K562 (cell line): Measurements from ENCODE around the gene C6orf47. TPM values are rescaled to one million over a fixed set of nuclear protein-coding genes. Genes with fewer than 3 reads are reported as not detected.
A peak's percentile ranks its signal among the peaks of the same experiment; 100 is the strongest.

ENCODE experiments used
- CTCF ChIP-seq, 3 experiments: IDR thresholded peaks in 2 of 3; conservative IDR thresholded peaks in 1 of 3; 2 replicates each; pipeline ENCODE4 v1.5.1; 2011 to 2012; ENCODE audit warnings: low read length in 3 of 3, mild to moderate bottlenecking in 3 of 3, control low read depth in 2 of 3, improper control_type of control experiment in 1 of 3, inconsistent platforms in 1 of 3, low read depth in 1 of 3, mixed read lengths in 1 of 3, moderate library complexity in 1 of 3; ENCODE audit not compliant: insufficient read depth in 2 of 3
- CXXC5 ChIP-seq: fragments of 250-450 bp; sonication (Bioruptor Pico); IDR thresholded peaks from 2 replicates; pipeline ENCODE4 v1.8.0; 2022; ENCODE audit warnings: inconsistent platforms, mild to moderate bottlenecking, moderate library complexity
- E4F1 ChIP-seq: fragments of 250-450 bp; sonication (Bioruptor Pico); IDR thresholded peaks from 2 replicates; pipeline ENCODE4 v1.5.0; 2021; ENCODE audit warnings: mild to moderate bottlenecking, borderline replicate concordance
- ETV5 ChIP-seq: sonication (generic); formaldehyde crosslinking; IDR thresholded peaks from 2 replicates; pipeline ENCODE4 v1.4.0; 2020; ENCODE audit warnings: low read depth, mild to moderate bottlenecking, missing genetic modification reagents
- L3MBTL2 ChIP-seq: fragments of 450-650 bp; IDR thresholded peaks from 2 replicates; pipeline ENCODE4 v1.6.1; 2016; ENCODE audit warnings: mild to moderate bottlenecking, moderate library complexity
- LEF1 ChIP-seq: fragments of 450-650 bp; IDR thresholded peaks from 2 replicates; pipeline ENCODE4 v1.6.1; 2016; ENCODE audit warnings: mild to moderate bottlenecking
- MCM2 ChIP-seq: fragments of 450-650 bp; IDR thresholded peaks from 2 replicates; pipeline ENCODE4 v1.6.1; 2017; ENCODE audit warnings: low read depth, mild to moderate bottlenecking
- MED1 ChIP-seq: sonication (generic); formaldehyde crosslinking; IDR thresholded peaks from 2 replicates; pipeline ENCODE4 v1.8.1; 2023; ENCODE audit warnings: missing genetic modification reagents, borderline replicate concordance
- MEF2D ChIP-seq: conservative IDR thresholded peaks from 2 replicates; pipeline ENCODE4 v1.6.1; 2016; ENCODE audit warnings: low read depth, missing genetic modification characterization, missing compliant biosample characterization
- RBM15 ChIP-seq: fragments of 200-400 bp; formaldehyde crosslinking; IDR thresholded peaks from 2 replicates; pipeline ENCODE4 v1.6.1; 2018; ENCODE audit warnings: mild to moderate bottlenecking, low read length, moderate library complexity; ENCODE audit not compliant: insufficient read depth
- SMARCC2 ChIP-seq: fragments of 450-650 bp; IDR thresholded peaks from 2 replicates; pipeline ENCODE4 v1.6.1; 2017; ENCODE audit warnings: antibody characterized with exemption, moderate library complexity, mild to moderate bottlenecking, low read depth
- TCF15 ChIP-seq: fragments of 250-450 bp; sonication (Bioruptor Pico); IDR thresholded peaks from 2 replicates; pipeline ENCODE4 v1.8.0; 2022; ENCODE audit warnings: moderate library complexity, mild to moderate bottlenecking, inconsistent platforms
- TFAM ChIP-seq: fragments of 250-450 bp; sonication (Bioruptor Pico); conservative IDR thresholded peaks from 2 replicates; pipeline ENCODE4 v1.5.0; 2021; ENCODE audit warnings: mild to moderate bottlenecking, moderate library complexity
- THRA ChIP-seq: fragments of 450-650 bp; IDR thresholded peaks from 2 replicates; pipeline ENCODE4 v1.6.1; 2017; ENCODE audit warnings: mild to moderate bottlenecking, moderate library complexity
- YBX1 ChIP-seq: fragments of 450-650 bp; IDR thresholded peaks from 2 replicates; pipeline ENCODE4 v1.7.1; 2016; ENCODE audit warnings: mild to moderate bottlenecking
- ZFP1 ChIP-seq: fragments of 450-650 bp; formaldehyde crosslinking; IDR thresholded peaks from 2 replicates; pipeline ENCODE4 v1.4.0; 2020; ENCODE audit warnings: mild to moderate bottlenecking, mixed read lengths
- ZNF282 ChIP-seq: sonication (generic); formaldehyde crosslinking; IDR thresholded peaks from 2 replicates; pipeline ENCODE4 v1.8.1; 2023; ENCODE audit warnings: missing genetic modification reagents
- ZNF311 ChIP-seq: fragments of 250-450 bp; sonication (Bioruptor Pico); IDR thresholded peaks from 2 replicates; pipeline ENCODE4 v1.4.0; 2020; ENCODE audit warnings: mild to moderate bottlenecking, moderate library complexity
- ZNF354B ChIP-seq: fragments of 250-450 bp; sonication (Bioruptor Pico); IDR thresholded peaks from 2 replicates; pipeline ENCODE4 v1.4.0; 2020
- ZNF655 ChIP-seq: fragments of 250-450 bp; sonication (Bioruptor Pico); IDR thresholded peaks from 2 replicates; pipeline ENCODE4 v1.5.0; 2021
- ZNF76 ChIP-seq: fragments of 250-450 bp; sonication (Bioruptor Pico); IDR thresholded peaks from 2 replicates; pipeline ENCODE4 v1.4.0; 2020; ENCODE audit warnings: mild to moderate bottlenecking, moderate library complexity, borderline replicate concordance
- ZSCAN29 ChIP-seq: fragments of 450-650 bp; IDR thresholded peaks from 2 replicates; pipeline ENCODE4 v1.6.1; 2017
- polyA plus RNA-seq, 8 experiments: library from polyadenylated mRNA; depleted of rRNA in 4 of 8; stranded (reverse) in 5 of 8; unstranded in 3 of 8; fragments of >200 nt; fragmentation: Nextera tagmentation in 2 of 8; fragmentation: Illumina TruSeq in 1 of 8; extraction: Ambion mirVana in 2 of 8; extraction: Trizol in 1 of 8; gene quantifications; 2 replicates each; pipeline versions ENCODE4 v1.2.1 to v1.2.3, GENCODE V29; 2011 to 2014; ENCODE audit warnings: inconsistent platforms in 1 of 8, missing spikeins in 1 of 8
- total RNA-seq, 7 experiments: library from RNA; depleted of rRNA in 6 of 7; stranded (reverse); fragments of >200 nt in 6 of 7; fragmentation: Illumina TruSeq in 2 of 7; extraction: Trizol in 2 of 7; gene quantifications; 2 replicates each; pipeline versions ENCODE4 v1.2.1 to v1.2.3, GENCODE V29; 2011 to 2021; ENCODE audit warnings: low replicate concordance in 1 of 7

C6orf47 gene
- total and polyA plus RNA-seq, 9 of the 15 experiments (the other 6 are each of a cell fraction or from before 2014, with no cell fraction given) = 0.14 to 43.8 (median 27.0) TPM

- no peak for TF ChIP-seq CXXC5 (CRISPR knock-in tag)
- no peak for TF ChIP-seq THRA
- TF ChIP-seq ETV5 = no peak
- TF ChIP-seq LEF1 = no peak
- TF ChIP-seq L3MBTL2 = 0 out of 2 replicates have a peak, but pooled peaks have one; percentile 29
- TF ChIP-seq MED1 = no peak
- no peak for TF ChIP-seq RBM15
- TF ChIP-seq E4F1 (CRISPR knock-in tag) = no peak
- no peak for TF ChIP-seq ZNF282 (CRISPR knock-in tag)
- no peak for TF ChIP-seq ZFP1 (CRISPR knock-in tag)
- no peak for TF ChIP-seq CTCF (IDR thresholded peaks at IDR 0.05 in 2 of 3, conservative IDR thresholded peaks at IDR 0.05 in 1 of 3; ENCODE audit: insufficient read depth in 2 of 3, low read depth in 1 of 3, low read length in 3 of 3)
- TF ChIP-seq ZNF655 (CRISPR knock-in tag) = no peak
- TF ChIP-seq ZSCAN29 = no peak
- no peak for TF ChIP-seq YBX1
- TF ChIP-seq TCF15 = 0 out of 2 replicates have a peak, but pooled peaks have one; percentile 35
- TF ChIP-seq ZNF76 = no peak
- TF ChIP-seq ZNF354B (CRISPR knock-in tag) = no peak
- no peak; the same call in 1 of the 2 replicates for TF ChIP-seq SMARCC2
- TF ChIP-seq MCM2 = no peak
- no peak for TF ChIP-seq MEF2D (tag)
- no peak for TF ChIP-seq TFAM (CRISPR knock-in tag)
- TF ChIP-seq ZNF311 = no peak
Observed at GRCh38 chr6:31676904-31677303, 16.3 kb upstream of the C6orf47 start (continued).
